HEK293 (cell line): ENCODE data around the gene PRPF18.

Experiments used
- CTCF ChIA-PET: fragments of 350-600 bp; formaldehyde crosslinking; extraction: SDS; loops from one replicate; lab custom pipeline; 2021; ENCODE audit warnings: antibody characterized with exemption; lab: Yijun Ruan, JAX
- POLR2A ChIA-PET: fragments of 300-600 bp; formaldehyde crosslinking; extraction: SDS; loops from one replicate; lab custom pipeline; 2020; ENCODE audit warnings: antibody characterized with exemption, inconsistent platforms; lab: Yijun Ruan, JAX
- H3K27ac ChIP-seq: fragments of 200-500 bp; sonication (Bioruptor generic); 2 replicates; pipeline ENCODE4 v1.5.1; 2014; ENCODE audit warnings: low read depth, low read length, control low read depth, inconsistent platforms; ENCODE audit errors: extremely low read depth
- H3K36me3 ChIP-seq, 2 experiments: fragments of 200-500 bp in 1 of 2; sonication (Bioruptor generic) in 1 of 2; 1 replicate in 1 of 2; 2 replicates in 1 of 2; pipeline ENCODE4 v1.5.1; 2014 to 2017; ENCODE audit warnings: inconsistent platforms in 2 of 2, low read length in 2 of 2; ENCODE audit not compliant: control insufficient read depth in 2 of 2, insufficient read depth in 1 of 2
- H3K4me1 ChIP-seq: fragments of 200-500 bp; sonication (Bioruptor generic); 2 replicates; pipeline ENCODE4 v1.5.1; 2014; ENCODE audit warnings: mild to moderate bottlenecking, low read length, inconsistent platforms; ENCODE audit not compliant: control insufficient read depth, insufficient read depth
- H3K4me3 ChIP-seq: 2 replicates; pipeline ENCODE4 v1.5.1; 2011; ENCODE audit warnings: low read depth, mild to moderate bottlenecking, control low read depth, low read length, moderate library complexity
- H3K9me3 ChIP-seq: fragments of 200-500 bp; sonication (Bioruptor generic); 2 replicates; pipeline ENCODE4 v1.5.1; 2014; ENCODE audit warnings: low read depth, low read length, inconsistent platforms; ENCODE audit not compliant: control insufficient read depth, insufficient read depth
- GLIS2 ChIP-seq: fragments of 450-650 bp; formaldehyde crosslinking; IDR thresholded peaks from 2 replicates; pipeline ENCODE4 v1.5.1; 2016; ENCODE audit warnings: missing biosample characterization, missing genetic modification characterization
- REPIN1 ChIP-seq: fragments of 450-650 bp; formaldehyde crosslinking; IDR thresholded peaks from 2 replicates; pipeline ENCODE4 v1.5.1; 2017; ENCODE audit warnings: missing biosample characterization, missing genetic modification characterization, low read depth
- WT1 ChIP-seq: fragments of 450-650 bp; formaldehyde crosslinking; IDR thresholded peaks from 2 replicates; pipeline ENCODE4 v1.5.1; 2016; ENCODE audit warnings: missing biosample characterization, missing genetic modification characterization
- ZNF202 ChIP-seq: fragments of 450-650 bp; formaldehyde crosslinking; IDR thresholded peaks from 2 replicates; pipeline ENCODE4 v1.5.1; 2016; ENCODE audit warnings: missing biosample characterization, missing genetic modification characterization, borderline replicate concordance
- ZNF23 ChIP-seq: fragments of 450-650 bp; formaldehyde crosslinking; IDR thresholded peaks from 2 replicates; pipeline ENCODE4 v1.5.1; 2016; ENCODE audit warnings: missing biosample characterization, missing genetic modification characterization, borderline replicate concordance
- ZNF311 ChIP-seq: fragments of 450-650 bp; formaldehyde crosslinking; IDR thresholded peaks from 2 replicates; pipeline ENCODE4 v1.5.1; 2017; ENCODE audit warnings: missing biosample characterization, missing genetic modification characterization, borderline replicate concordance
- ZNF362 ChIP-seq: fragments of 450-650 bp; formaldehyde crosslinking; IDR thresholded peaks from 2 replicates; pipeline ENCODE4 v1.5.1; 2016; ENCODE audit warnings: missing biosample characterization, missing genetic modification characterization
- ZNF510 ChIP-seq: fragments of 450-650 bp; formaldehyde crosslinking; IDR thresholded peaks from 2 replicates; pipeline ENCODE4 v1.5.1; 2018; ENCODE audit warnings: mild to moderate bottlenecking, missing genetic modification characterization, missing biosample characterization; ENCODE audit not compliant: insufficient replicate concordance
- ZNF518A ChIP-seq: fragments of 450-650 bp; formaldehyde crosslinking; conservative IDR thresholded peaks from 2 replicates; pipeline ENCODE4 v1.5.1; 2016; ENCODE audit warnings: low read depth, missing biosample characterization, missing genetic modification characterization
- ZNF660 ChIP-seq: fragments of 450-650 bp; IDR thresholded peaks from 2 replicates; pipeline ENCODE4 v1.5.1; 2018; ENCODE audit warnings: missing biosample characterization, mild to moderate bottlenecking, missing genetic modification characterization
- TF ChIP-seq, protein P1 (sequence below): fragments of 450-650 bp; formaldehyde crosslinking; IDR thresholded peaks from 2 replicates; pipeline ENCODE4 v1.5.1; 2016; ENCODE audit warnings: missing biosample characterization, missing genetic modification characterization, borderline replicate concordance
- TF ChIP-seq, protein P2 (sequence below): fragments of 450-650 bp; formaldehyde crosslinking; IDR thresholded peaks from 2 replicates; pipeline ENCODE4 v1.5.1; 2016; ENCODE audit warnings: missing biosample characterization, missing genetic modification characterization

Gene PRPF18

DNA sequence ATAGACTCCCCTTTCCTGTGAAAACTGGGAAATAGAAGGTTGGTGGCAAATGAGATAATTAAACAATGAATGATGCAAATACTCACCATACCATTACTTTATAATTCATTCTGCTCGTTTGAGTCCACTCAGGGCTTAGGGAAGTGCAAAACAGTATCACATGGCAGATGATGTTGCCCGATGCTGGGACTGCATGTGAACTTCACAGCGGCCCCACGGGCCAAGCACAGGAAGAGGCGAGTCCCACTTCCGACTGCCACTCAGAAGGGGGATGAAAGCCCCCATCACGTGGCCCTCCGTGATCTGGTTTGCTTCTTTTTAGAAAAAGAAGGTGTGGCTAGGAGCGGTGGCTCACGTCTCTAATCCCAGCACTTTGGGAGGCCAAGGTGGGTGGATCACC lies 71.5 kb downstream of the PRPF18 start:
- H3K4me3 ChIP-seq, result no peak overlapping the region
- no peak overlapping the region for H3K27ac ChIP-seq
- ChIA-PET CTCF (no interaction called here), POLR2A (no interaction called here)
- H3K36me3 ChIP-seq, result peaks cover 3 to 48% of the 10 kb centered on the region in 2 experiments; a peak in 2 of 3 replicates
- no peaks in the 10 kb centered on the region for H3K9me3 ChIP-seq
- no peak for TF ChIP-seq REPIN1 (tag by site-specific recombination)
- no peak for TF ChIP-seq ZNF362 (tag by site-specific recombination)
- no peak for TF ChIP-seq ZNF518A (tag by site-specific recombination)
- no peak for TF ChIP-seq WT1
- TF ChIP-seq ZNF311 (tag by site-specific recombination), result no peak
- TF ChIP-seq, protein P1, sequence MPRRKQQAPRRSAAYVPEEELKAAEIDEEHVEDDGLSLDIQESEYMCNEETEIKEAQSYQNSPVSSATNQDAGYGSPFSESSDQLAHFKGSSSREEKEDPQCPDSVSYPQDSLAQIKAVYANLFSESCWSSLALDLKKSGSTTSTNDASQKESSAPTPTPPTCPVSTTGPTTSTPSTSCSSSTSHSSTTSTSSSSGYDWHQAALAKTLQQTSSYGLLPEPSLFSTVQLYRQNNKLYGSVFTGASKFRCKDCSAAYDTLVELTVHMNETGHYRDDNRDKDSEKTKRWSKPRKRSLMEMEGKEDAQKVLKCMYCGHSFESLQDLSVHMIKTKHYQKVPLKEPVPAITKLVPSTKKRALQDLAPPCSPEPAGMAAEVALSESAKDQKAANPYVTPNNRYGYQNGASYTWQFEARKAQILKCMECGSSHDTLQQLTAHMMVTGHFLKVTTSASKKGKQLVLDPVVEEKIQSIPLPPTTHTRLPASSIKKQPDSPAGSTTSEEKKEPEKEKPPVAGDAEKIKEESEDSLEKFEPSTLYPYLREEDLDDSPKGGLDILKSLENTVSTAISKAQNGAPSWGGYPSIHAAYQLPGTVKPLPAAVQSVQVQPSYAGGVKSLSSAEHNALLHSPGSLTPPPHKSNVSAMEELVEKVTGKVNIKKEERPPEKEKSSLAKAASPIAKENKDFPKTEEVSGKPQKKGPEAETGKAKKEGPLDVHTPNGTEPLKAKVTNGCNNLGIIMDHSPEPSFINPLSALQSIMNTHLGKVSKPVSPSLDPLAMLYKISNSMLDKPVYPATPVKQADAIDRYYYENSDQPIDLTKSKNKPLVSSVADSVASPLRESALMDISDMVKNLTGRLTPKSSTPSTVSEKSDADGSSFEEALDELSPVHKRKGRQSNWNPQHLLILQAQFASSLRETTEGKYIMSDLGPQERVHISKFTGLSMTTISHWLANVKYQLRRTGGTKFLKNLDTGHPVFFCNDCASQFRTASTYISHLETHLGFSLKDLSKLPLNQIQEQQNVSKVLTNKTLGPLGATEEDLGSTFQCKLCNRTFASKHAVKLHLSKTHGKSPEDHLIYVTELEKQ (tag by site-specific recombination), result no peak
- H3K4me1 ChIP-seq, result no peaks in the 10 kb centered on the region

- no peak overlapping the region for H3K27ac ChIP-seq
- ChIA-PET POLR2A (no interaction called here), CTCF (interaction anchor here (0.6 to 2.7 kb wide), 31 partner anchors 8 to 645 kb away, joined by 3 to 28 read pairs (median 3); no protein-coding TSS in a partner anchor)
- H3K36me3 ChIP-seq, result peaks cover 3 to 45% of the 10 kb centered on the region in 2 experiments; a peak in 2 of 3 replicates
- H3K9me3 ChIP-seq, result no peaks in the 10 kb centered on the region
- H3K4me1 ChIP-seq, result no peaks in the 10 kb centered on the region
- no peak for TF ChIP-seq ZNF202 (tag by site-specific recombination)
- TF ChIP-seq, protein P2, sequence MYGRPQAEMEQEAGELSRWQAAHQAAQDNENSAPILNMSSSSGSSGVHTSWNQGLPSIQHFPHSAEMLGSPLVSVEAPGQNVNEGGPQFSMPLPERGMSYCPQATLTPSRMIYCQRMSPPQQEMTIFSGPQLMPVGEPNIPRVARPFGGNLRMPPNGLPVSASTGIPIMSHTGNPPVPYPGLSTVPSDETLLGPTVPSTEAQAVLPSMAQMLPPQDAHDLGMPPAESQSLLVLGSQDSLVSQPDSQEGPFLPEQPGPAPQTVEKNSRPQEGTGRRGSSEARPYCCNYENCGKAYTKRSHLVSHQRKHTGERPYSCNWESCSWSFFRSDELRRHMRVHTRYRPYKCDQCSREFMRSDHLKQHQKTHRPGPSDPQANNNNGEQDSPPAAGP (tag by site-specific recombination), result no peak
- TF ChIP-seq GLIS2 (tag by site-specific recombination), result no peak
- TF ChIP-seq ZNF510 (tag by site-specific recombination), result no peak
- no peak for TF ChIP-seq ZNF660 (tag by site-specific recombination)
- no peak for TF ChIP-seq ZNF23 (tag by site-specific recombination)
- TF ChIP-seq, all 188 proteins: peak for 0
- H3K4me3 ChIP-seq, result no peak overlapping the region
Measured at GRCh38 chr10:13658871-13659685, 72.3 kb downstream of the PRPF18 start.
